Upper lobe of right lung (tissue), 1 donor: Measurements from ENCODE around the gene SPSB1. TPM values are rescaled to one million over a fixed set of nuclear protein-coding genes. Genes with fewer than 3 reads are reported as not detected.

ENCODE experiments used
- ATAC-seq: fragments of 200-7000 bp; cut with Tn5 transposase; one replicate; pipeline ENCODE4 v1.9.1; 2020; ENCODE audit warnings: mild to moderate bottlenecking, moderate library complexity
- DNase-seq: peaks from one replicate; pipeline ENCODE4 v3.0.0-alpha.2; 2020
- H3K27ac ChIP-seq: fragments of 200-600 bp; one replicate; pipeline ENCODE4 v1.8.0; 2022
- H3K27me3 ChIP-seq: fragments of 200-600 bp; one replicate; pipeline ENCODE4 v1.8.0; 2022; ENCODE audit warnings: mild to moderate bottlenecking
- H3K36me3 ChIP-seq: fragments of 200-600 bp; one replicate; pipeline ENCODE4 v1.8.0; 2022
- H3K4me1 ChIP-seq: fragments of 200-600 bp; one replicate; pipeline ENCODE4 v1.8.0; 2022
- H3K4me3 ChIP-seq: fragments of 200-600 bp; one replicate; pipeline ENCODE4 v1.8.0; 2022; ENCODE audit warnings: mild to moderate bottlenecking
- H3K9me3 ChIP-seq: fragments of 200-600 bp; one replicate; pipeline ENCODE4 v1.8.0; 2022
- intact Hi-C: fragments of 100-400 bp; cut with DNase I; formaldehyde crosslinking; loops from one replicate; pipeline ENCODE4 v1.11.0; 2022
- total RNA-seq: library from RNA; stranded (reverse); fragmentation: NEBNext Ultra II Directional; extraction: Animal tissue kit (Norgen Biotek cat#: 25700); gene quantifications from one replicate; pipeline ENCODE4 v1.2.1, GENCODE V29; 2021
- TF ChIP-seq, protein P1 (sequence below): fragments of 200-600 bp; IDR thresholded peaks from one replicate; pipeline ENCODE4 v1.8.0; 2022; ENCODE audit warnings: antibody characterized with exemption
- donor health status: DM: no; HTN: yes; CAD: no; lungs with severe emphysema.

SPSB1 gene
- total RNA-seq, 1 donor from 2014 or later: 29.0 TPM

DNA sequence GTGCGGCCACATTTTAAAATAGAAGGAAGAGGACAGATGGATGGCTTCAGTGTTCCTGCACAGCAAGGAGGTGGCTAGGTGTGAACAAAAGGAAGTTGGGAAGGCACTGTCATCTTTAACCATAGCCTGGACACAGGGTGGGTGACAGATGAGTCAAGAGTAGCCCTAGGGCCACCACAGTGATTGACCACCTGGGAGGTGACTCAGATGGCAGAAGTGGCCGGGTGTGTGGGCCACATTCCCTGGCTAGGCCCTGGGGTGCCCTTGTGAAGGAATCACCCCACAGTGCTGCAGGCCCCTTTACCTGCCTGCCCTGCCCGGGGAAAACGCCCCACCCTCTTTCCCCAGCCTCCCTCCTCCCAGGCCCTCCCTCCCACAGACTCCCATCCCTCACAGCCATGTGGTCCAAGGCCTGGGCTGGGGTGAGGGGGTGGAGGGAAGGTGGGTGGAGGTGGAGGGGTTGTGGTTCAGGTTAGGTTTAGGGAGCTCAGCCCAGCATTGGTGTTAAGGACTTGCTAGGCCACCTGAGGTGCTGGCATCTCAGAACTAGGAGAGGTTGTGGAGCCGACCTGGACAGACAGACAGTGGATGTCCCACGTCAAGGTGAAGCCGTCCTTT, 59.1 kb downstream of the SPSB1 start:
- ATAC-seq: no peak

DNA sequence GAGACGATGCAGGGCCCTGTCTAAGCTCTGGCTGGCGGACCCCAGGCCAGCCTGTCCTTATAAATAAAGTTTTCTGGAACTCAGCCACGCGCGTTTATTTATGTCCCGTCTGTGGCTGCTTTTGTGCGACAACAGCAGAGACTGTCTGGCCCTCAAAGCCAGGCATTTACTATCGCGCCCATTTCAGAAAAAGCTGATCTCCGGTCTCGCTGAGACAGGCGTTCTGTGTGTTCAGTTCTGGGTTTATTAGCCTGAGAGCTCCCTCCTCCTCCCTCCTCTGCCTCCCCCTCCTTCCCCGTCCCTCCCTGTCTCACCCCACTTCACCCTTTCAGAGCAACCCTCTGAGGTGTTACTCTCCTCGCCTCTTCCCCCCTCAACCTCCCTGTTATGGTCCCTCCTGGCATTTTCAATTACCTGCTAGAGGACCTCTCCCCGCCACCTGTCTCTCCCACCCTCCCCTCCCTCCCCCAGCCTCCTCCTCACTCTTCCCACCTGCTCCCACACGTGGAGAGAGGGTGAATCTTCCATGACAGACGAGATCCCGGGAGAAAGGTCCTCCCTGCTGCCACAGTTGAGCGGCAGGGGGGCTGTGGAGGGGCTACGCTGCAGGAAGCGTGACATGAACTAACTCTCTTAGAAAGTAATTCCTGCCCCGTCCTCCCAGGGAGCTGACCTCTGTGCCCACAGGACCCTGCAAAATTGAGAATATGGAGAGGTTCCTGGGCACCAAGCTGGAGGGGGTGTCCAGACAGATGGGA, 59.9 kb downstream of the SPSB1 start:
- peaks cover 18% of the 10 kb centered on the region for H3K36me3 ChIP-seq
- no peaks in the 10 kb centered on the region for H3K4me1 ChIP-seq
- DNase-seq: no peak
- H3K27ac ChIP-seq: no peak overlapping the region
- H3K27me3 ChIP-seq: no peaks in the 10 kb centered on the region
- TF ChIP-seq, protein P1, sequence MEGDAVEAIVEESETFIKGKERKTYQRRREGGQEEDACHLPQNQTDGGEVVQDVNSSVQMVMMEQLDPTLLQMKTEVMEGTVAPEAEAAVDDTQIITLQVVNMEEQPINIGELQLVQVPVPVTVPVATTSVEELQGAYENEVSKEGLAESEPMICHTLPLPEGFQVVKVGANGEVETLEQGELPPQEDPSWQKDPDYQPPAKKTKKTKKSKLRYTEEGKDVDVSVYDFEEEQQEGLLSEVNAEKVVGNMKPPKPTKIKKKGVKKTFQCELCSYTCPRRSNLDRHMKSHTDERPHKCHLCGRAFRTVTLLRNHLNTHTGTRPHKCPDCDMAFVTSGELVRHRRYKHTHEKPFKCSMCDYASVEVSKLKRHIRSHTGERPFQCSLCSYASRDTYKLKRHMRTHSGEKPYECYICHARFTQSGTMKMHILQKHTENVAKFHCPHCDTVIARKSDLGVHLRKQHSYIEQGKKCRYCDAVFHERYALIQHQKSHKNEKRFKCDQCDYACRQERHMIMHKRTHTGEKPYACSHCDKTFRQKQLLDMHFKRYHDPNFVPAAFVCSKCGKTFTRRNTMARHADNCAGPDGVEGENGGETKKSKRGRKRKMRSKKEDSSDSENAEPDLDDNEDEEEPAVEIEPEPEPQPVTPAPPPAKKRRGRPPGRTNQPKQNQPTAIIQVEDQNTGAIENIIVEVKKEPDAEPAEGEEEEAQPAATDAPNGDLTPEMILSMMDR: no peak
- intact Hi-C loops: no loop called here
- ATAC-seq: no peak
- H3K9me3 ChIP-seq: no peaks in the 10 kb centered on the region
- H3K4me3 ChIP-seq: no peak overlapping the region

More for the DNA sequence above, 59.1 kb downstream of the SPSB1 start:
- H3K4me3 ChIP-seq: no peak overlapping the region
- no peaks in the 10 kb centered on the region for H3K4me1 ChIP-seq
- peaks cover 13% of the 10 kb centered on the region for H3K36me3 ChIP-seq
- TF ChIP-seq, protein P1: no peak
- no peak overlapping the region for H3K27ac ChIP-seq
- intact Hi-C loops: no loop called here
- no peak for DNase-seq
- H3K9me3 ChIP-seq: no peaks in the 10 kb centered on the region
- H3K27me3 ChIP-seq: no peaks in the 10 kb centered on the region

DNA sequence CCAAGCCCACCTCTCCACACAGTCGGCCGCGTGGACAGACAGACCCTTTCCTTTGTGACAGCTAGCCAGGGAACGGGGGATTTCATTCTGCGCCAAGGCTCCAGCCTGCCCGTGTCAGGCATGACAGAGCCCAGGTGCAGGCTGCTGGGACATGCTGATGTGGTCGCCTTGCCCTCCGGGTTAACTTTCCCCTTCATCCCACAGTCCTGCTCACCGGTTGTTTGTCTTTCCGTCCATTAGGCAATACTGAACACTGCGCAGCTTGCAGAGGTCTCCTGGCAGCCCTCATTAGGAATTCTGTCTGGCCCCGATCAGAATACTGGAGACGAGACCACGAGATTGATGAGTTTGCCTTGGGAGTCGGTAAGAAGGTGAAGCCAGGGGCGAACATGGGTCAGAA, 62.8 kb downstream of the SPSB1 start:
- intact Hi-C loops: no loop called here
- Histone ChIP-seq H3K4me1 (no peaks in the 10 kb centered on the region), H3K27me3 (no peaks in the 10 kb centered on the region), H3K4me3 (no peak overlapping the region), H3K9me3 (no peaks in the 10 kb centered on the region), H3K27ac (no peak overlapping the region), H3K36me3 (peaks cover 29% of the 10 kb centered on the region)
- DNase-seq (no peak), ATAC-seq (no peak)
- TF ChIP-seq, protein P1: no peak

DNA sequence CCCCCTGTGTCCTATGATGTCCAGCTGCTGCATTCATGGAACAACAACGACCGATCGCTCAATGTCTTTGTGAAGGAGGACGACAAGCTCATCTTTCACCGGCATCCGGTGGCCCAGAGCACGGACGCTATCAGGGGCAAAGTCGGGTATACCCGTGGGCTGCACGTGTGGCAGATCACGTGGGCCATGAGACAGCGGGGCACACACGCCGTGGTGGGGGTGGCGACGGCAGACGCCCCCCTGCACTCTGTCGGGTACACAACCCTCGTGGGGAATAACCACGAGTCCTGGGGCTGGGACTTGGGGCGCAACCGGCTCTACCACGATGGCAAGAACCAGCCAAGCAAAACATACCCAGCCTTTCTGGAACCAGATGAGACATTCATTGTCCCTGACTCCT, 63.3 kb downstream of the SPSB1 start:
- no peaks in the 10 kb centered on the region for H3K27me3 ChIP-seq
- ATAC-seq (no peak), DNase-seq (no peak)
- intact Hi-C loops: no loop called here
- H3K4me1 ChIP-seq: no peaks in the 10 kb centered on the region
- H3K4me3 ChIP-seq: no peak overlapping the region
- no peak overlapping the region for H3K27ac ChIP-seq
- H3K36me3 ChIP-seq: peaks cover 29% of the 10 kb centered on the region
- no peaks in the 10 kb centered on the region for H3K9me3 ChIP-seq
- TF ChIP-seq, protein P1: no peak

- Histone ChIP-seq H3K4me1 (peaks cover 6% of the 10 kb centered on the region), H3K9me3 (no peaks in the 10 kb centered on the region), H3K27ac (no peak overlapping the region), H3K4me3 (no peak overlapping the region), H3K36me3 (peaks cover 29% of the 10 kb centered on the region), H3K27me3 (no peaks in the 10 kb centered on the region)
- no peak for DNase-seq
- intact Hi-C loops: no loop called here
- ATAC-seq: no peak
- TF ChIP-seq, protein P1: no peak
Observed at GRCh38 chr1:9356829-9357466, 64.3 kb downstream of the SPSB1 start.
